Stimulated activated CD4-positive, alpha-beta T cell treated with anti-CD3 and anti-CD28 coated beads, TNF-alpha, amount 100 ng/mL, for 24 hours (primary cell): ENCODE measurements around the gene CDYL.
"Not testable (repeated sequence)": the region's sequence is repeated elsewhere in the genome, so short reads cannot be mapped to it uniquely, and the experiment has no call there.

Source experiments
- DNase-seq, 3 experiments: peaks; one replicate each; pipeline ENCODE4 v3.0.0-alpha.2; 2020; ENCODE audit warnings: low read depth in 3 of 3

CDYL gene

GRCh38 chr6:4840169-4840568 lies 64.0 kb downstream of the CDYL start:
- DNase-seq, result no peak

GRCh38 chr6:4844108-4844507 lies 67.9 kb downstream of the CDYL start:
- DNase-seq, result no peak

- no peak for DNase-seq
Observed at GRCh38 chr6:4846387-4846786, 70.2 kb downstream of the CDYL start.

GRCh38 chr6:4848382-4849068 lies 72.3 kb downstream of the CDYL start:
- DNase-seq, result no peak

GRCh38 chr6:4849226-4850022 lies 73.2 kb downstream of the CDYL start:
- DNase-seq, result no peak

- no peak for DNase-seq
Observed at GRCh38 chr6:4851035-4851434, 74.8 kb downstream of the CDYL start.

- not testable (repeated sequence) for DNase-seq
Observed at GRCh38 chr6:4852186-4852585, 76.0 kb downstream of the CDYL start.

GRCh38 chr6:4852938-4853337 lies 76.7 kb downstream of the CDYL start:
- no peak for DNase-seq

GRCh38 chr6:4853349-4853748 lies 77.1 kb downstream of the CDYL start:
- DNase-seq, result no peak

GRCh38 chr6:4853782-4854511 lies 77.7 kb downstream of the CDYL start:
- no peak for DNase-seq

GRCh38 chr6:4856785-4857184 lies 80.6 kb downstream of the CDYL start:
- DNase-seq, result no peak

- no peak for DNase-seq
Observed at GRCh38 chr6:4858194-4859015, 82.2 kb downstream of the CDYL start.

GRCh38 chr6:4860387-4860786 lies 84.2 kb downstream of the CDYL start:
- no peak for DNase-seq

GRCh38 chr6:4861564-4861963 lies 85.4 kb downstream of the CDYL start:
- no peak for DNase-seq

- DNase-seq, result no peak
Observed at GRCh38 chr6:4864519-4864918, 88.3 kb downstream of the CDYL start.

- DNase-seq, result not testable (repeated sequence)
Observed at GRCh38 chr6:4865006-4865405, 88.8 kb downstream of the CDYL start.

GRCh38 chr6:4870821-4871494 lies 94.8 kb downstream of the CDYL start:
- DNase-seq, result no peak

GRCh38 chr6:4871825-4872224 lies 95.6 kb downstream of the CDYL start:
- no peak for DNase-seq

GRCh38 chr6:4872841-4873240 lies 96.6 kb downstream of the CDYL start:
- DNase-seq, result no peak

GRCh38 chr6:4873928-4874327 lies 97.7 kb downstream of the CDYL start:
- no peak for DNase-seq

- DNase-seq, result no peak
Observed at GRCh38 chr6:4879741-4880275, 103.6 kb downstream of the CDYL start.
